ENCODE results near the gene CALHM1.
"Not testable (repeated sequence)": the region's sequence is repeated elsewhere in the genome, so short reads cannot be mapped to it uniquely, and the experiment has no call there.

Gene CALHM1

GRCh38 chr10:103458720-103459119 is at the start of gene CALHM1:
Gene CALHM1, minus strand, starts transcription at chr10:103458900. Its CDS starts 149 bp downstream, at chr10:103458751.
- no peak for DNase-seq (ENCODE audit: low read depth)

- no peak for DNase-seq (ENCODE audit: low read depth)
Measured at GRCh38 chr10:103507235-103508191, 48.8 kb upstream of the CALHM1 start.

GRCh38 chr10:103506061-103506460 is 47.4 kb upstream of the CALHM1 start:
- DNase-seq (ENCODE audit: low read depth): no peak

- DNase-seq (ENCODE audit: low read depth): no peak
Measured at GRCh38 chr10:103504181-103504783, 45.6 kb upstream of the CALHM1 start.

GRCh38 chr10:103503777-103504176 is 45.1 kb upstream of the CALHM1 start:
- not testable (repeated sequence) for DNase-seq (ENCODE audit: low read depth)

GRCh38 chr10:103502849-103503660 is 44.4 kb upstream of the CALHM1 start:
- no peak for DNase-seq (ENCODE audit: low read depth)

- no peak for DNase-seq (ENCODE audit: low read depth)
Measured at GRCh38 chr10:103501186-103501585, 42.5 kb upstream of the CALHM1 start.

GRCh38 chr10:103500481-103500880 is 41.8 kb upstream of the CALHM1 start:
- no peak for DNase-seq (ENCODE audit: low read depth)

GRCh38 chr10:103499881-103500280 is 41.2 kb upstream of the CALHM1 start:
- DNase-seq (ENCODE audit: low read depth): no peak

GRCh38 chr10:103498936-103499638 is 40.4 kb upstream of the CALHM1 start:
- no peak for DNase-seq (ENCODE audit: low read depth)

GRCh38 chr10:103497161-103497915 is 38.6 kb upstream of the CALHM1 start:
- no peak for DNase-seq (ENCODE audit: low read depth)

- DNase-seq (ENCODE audit: low read depth): no peak
Measured at GRCh38 chr10:103495321-103495720, 36.6 kb upstream of the CALHM1 start.

GRCh38 chr10:103493916-103494877 is 35.5 kb upstream of the CALHM1 start:
- DNase-seq (ENCODE audit: low read depth): no peak

GRCh38 chr10:103493362-103493915 is 34.7 kb upstream of the CALHM1 start, which contains the start of gene NEURL1:
Gene NEURL1, plus strand, starts transcription at chr10:103493705. Its CDS starts 683 bp downstream, at chr10:103494388.
- DNase-seq (ENCODE audit: low read depth): no peak

GRCh38 chr10:103492655-103493261 is 34.1 kb upstream of the CALHM1 start:
- DNase-seq (ENCODE audit: low read depth): no peak

GRCh38 chr10:103491729-103492364 is 33.1 kb upstream of the CALHM1 start:
- no peak for DNase-seq (ENCODE audit: low read depth)

- DNase-seq (ENCODE audit: low read depth): no peak
Measured at GRCh38 chr10:103490986-103491314, 32.2 kb upstream of the CALHM1 start.

GRCh38 chr10:103487410-103487708 is 28.7 kb upstream of the CALHM1 start:
- no peak for DNase-seq (ENCODE audit: low read depth)
